PC-3 (cell line): ENCODE measurements around the gene CD163L1.

ENCODE experiments used
- CTCF ChIP-seq: fragments of 300-600 bp; sonication (generic); conservative IDR thresholded peaks from 2 replicates; pipeline ENCODE4 v1.5.1; 2017; ENCODE audit warnings: antibody characterized with exemption, low read depth, mild to moderate bottlenecking, low read length
- EZH2 ChIP-seq: fragments of 300-600 bp; sonication (generic); IDR thresholded peaks from one replicate; pipeline ENCODE4 v1.6.1; 2017; ENCODE audit warnings: antibody characterized with exemption, mild to moderate bottlenecking, low read length; ENCODE audit not compliant: unreplicated experiment
- EZH2phosphoT487 ChIP-seq: fragments of 300-600 bp; sonication (generic); IDR thresholded peaks from 2 replicates; pipeline ENCODE4 v1.6.1; 2018; ENCODE audit warnings: mild to moderate bottlenecking, antibody characterized with exemption, low read length, borderline replicate concordance

DNA sequence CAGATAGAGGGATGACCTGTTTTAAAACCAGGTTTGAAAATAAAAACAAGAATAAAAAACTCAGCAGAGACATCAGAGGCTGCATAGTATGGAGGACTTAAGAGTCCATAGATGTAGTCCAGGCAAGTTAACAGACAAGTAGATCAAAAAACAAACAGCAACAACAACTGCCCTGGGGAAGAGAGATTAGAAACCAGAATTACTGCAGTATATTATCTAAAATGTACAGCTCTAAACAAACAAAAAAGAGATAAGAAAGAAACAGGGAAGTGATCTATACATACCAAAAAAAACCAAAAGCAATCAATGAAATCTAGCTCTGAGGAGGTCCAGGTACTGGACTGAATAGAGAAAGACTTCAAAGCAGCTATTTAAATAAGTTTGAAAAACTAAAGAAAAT, 91.3 kb downstream of the CD163L1 start:
- no peak for TF ChIP-seq CTCF
- TF ChIP-seq EZH2, result no peak
- TF ChIP-seq EZH2phosphoT487, result no peak
